Mesenchymal stem cell (in vitro differentiated cells and primary cell): ENCODE data around the gene CCNJL.

Experiments used
- DNase-seq: peaks from one replicate; pipeline ENCODE4 v3.0.0-alpha.2; 2013
- H2AFZ ChIP-seq: one replicate; pipeline ENCODE4 v1.6.1; 2013; ENCODE audit warnings: low read depth, mild to moderate bottlenecking, control low read depth, inconsistent platforms, low read length, moderate library complexity
- H2AK5ac ChIP-seq: 2 replicates; pipeline ENCODE4 v1.6.1; 2013; ENCODE audit warnings: low read length, moderate library complexity, mild to moderate bottlenecking, inconsistent platforms; ENCODE audit not compliant: severe bottlenecking
- H2BK120ac ChIP-seq: one replicate; pipeline ENCODE4 v1.6.1; 2013; ENCODE audit warnings: low read depth, mild to moderate bottlenecking, inconsistent platforms, low read length, moderate library complexity
- H2BK12ac ChIP-seq, 2 experiments: one replicate each; pipeline ENCODE4 v1.6.1; 2013; ENCODE audit warnings: inconsistent platforms in 2 of 2, low read length in 2 of 2, mild to moderate bottlenecking in 2 of 2, moderate library complexity in 2 of 2, control low read depth in 1 of 2
- H2BK15ac ChIP-seq: one replicate; pipeline ENCODE4 v1.6.1; 2013; ENCODE audit warnings: mild to moderate bottlenecking, low read depth, inconsistent platforms; ENCODE audit not compliant: poor library complexity, severe bottlenecking
- H2BK5ac ChIP-seq: 2 replicates; pipeline ENCODE4 v1.6.1; 2013; ENCODE audit warnings: low read depth, mild to moderate bottlenecking, low read length, control low read depth, inconsistent platforms; ENCODE audit not compliant: poor library complexity, severe bottlenecking
- H3K14ac ChIP-seq, 2 experiments: one replicate each; pipeline ENCODE4 v1.6.1; 2013; ENCODE audit warnings: inconsistent platforms in 2 of 2, low read length in 2 of 2, control low read depth in 1 of 2, mild to moderate bottlenecking in 1 of 2, moderate library complexity in 1 of 2
- H3K18ac ChIP-seq, 2 experiments: one replicate each; pipeline ENCODE4 v1.6.1; 2013; ENCODE audit warnings: inconsistent platforms in 2 of 2, low read length in 2 of 2, control low read depth in 1 of 2, low read depth in 1 of 2, mild to moderate bottlenecking in 1 of 2
- H3K23ac ChIP-seq, 2 experiments: one replicate each; pipeline ENCODE4 v1.6.1; 2013; ENCODE audit warnings: inconsistent platforms in 2 of 2, low read length in 2 of 2, mild to moderate bottlenecking in 2 of 2, moderate library complexity in 2 of 2, control low read depth in 1 of 2
- H3K27ac ChIP-seq: 2 replicates; pipeline ENCODE4 v1.5.1; 2013; ENCODE audit warnings: mild to moderate bottlenecking, moderate library complexity, low read length, control low read depth, inconsistent platforms; ENCODE audit not compliant: poor library complexity, severe bottlenecking
- H3K27me3 ChIP-seq, 2 experiments: 2 replicates each; pipeline versions ENCODE4 v1.6.1 to v1.7.0; 2013; ENCODE audit warnings: low read length in 2 of 2, mild to moderate bottlenecking in 2 of 2, moderate library complexity in 2 of 2, control low read depth in 1 of 2, inconsistent platforms in 1 of 2; ENCODE audit not compliant: control insufficient read depth in 1 of 2, insufficient read depth in 1 of 2
- H3K36me3 ChIP-seq, 2 experiments: 2 replicates each; pipeline versions ENCODE4 v1.6.1 to v1.7.0; 2013; ENCODE audit warnings: low read length in 2 of 2, control low read depth in 1 of 2, inconsistent platforms in 1 of 2, low read depth in 1 of 2, mild to moderate bottlenecking in 1 of 2; ENCODE audit not compliant: insufficient read depth in 2 of 2, control insufficient read depth in 1 of 2
- H3K4ac ChIP-seq, 2 experiments: one replicate each; pipeline ENCODE4 v1.6.1; 2013; ENCODE audit warnings: inconsistent platforms in 2 of 2, low read length in 2 of 2, mild to moderate bottlenecking in 2 of 2, moderate library complexity in 2 of 2, control low read depth in 1 of 2, low read depth in 1 of 2
- H3K4me1 ChIP-seq: 2 replicates; pipeline ENCODE4 v1.6.1; 2013; ENCODE audit warnings: low read depth, low read length, control low read depth; ENCODE audit not compliant: control insufficient read depth, insufficient read depth
- H3K4me2 ChIP-seq: 2 replicates; pipeline ENCODE4 v1.6.1; 2013; ENCODE audit warnings: low read length, mild to moderate bottlenecking, inconsistent platforms; ENCODE audit not compliant: poor library complexity, severe bottlenecking
- H3K4me3 ChIP-seq, 2 experiments: 2 replicates each; pipeline versions ENCODE4 v1.5.1 to v1.7.0; 2013; ENCODE audit warnings: low read length in 2 of 2, mild to moderate bottlenecking in 2 of 2, control low read depth in 1 of 2, low read depth in 1 of 2; ENCODE audit not compliant: insufficient read depth in 1 of 2
- H3K79me1 ChIP-seq: replicated peaks from 2 replicates; pipeline ENCODE4 v1.6.1; 2013; ENCODE audit warnings: mild to moderate bottlenecking, control low read depth, low read length, inconsistent platforms; ENCODE audit not compliant: poor library complexity, severe bottlenecking
- H3K9ac ChIP-seq: 2 replicates; pipeline ENCODE4 v1.7.0; 2013; ENCODE audit warnings: mild to moderate bottlenecking, low read length, moderate library complexity
- H3K9me3 ChIP-seq: 2 replicates; pipeline ENCODE4 v1.7.0; 2013; ENCODE audit warnings: mild to moderate bottlenecking, low read length; ENCODE audit not compliant: control insufficient read depth
- H4K8ac ChIP-seq: one replicate; pipeline ENCODE4 v1.6.1; 2013; ENCODE audit warnings: inconsistent platforms, mild to moderate bottlenecking, low read length, moderate library complexity
- H4K91ac ChIP-seq: one replicate; pipeline ENCODE4 v1.6.1; 2013; ENCODE audit warnings: mild to moderate bottlenecking, low read length, inconsistent platforms
- WGBS: methylation state at CpG from one replicate; pipeline ENCODE4 v1.1.7; 2013; ENCODE audit warnings: mixed read lengths; 5-methylcytosine and 5-hydroxymethylcytosine counted together

CCNJL gene

DNA sequence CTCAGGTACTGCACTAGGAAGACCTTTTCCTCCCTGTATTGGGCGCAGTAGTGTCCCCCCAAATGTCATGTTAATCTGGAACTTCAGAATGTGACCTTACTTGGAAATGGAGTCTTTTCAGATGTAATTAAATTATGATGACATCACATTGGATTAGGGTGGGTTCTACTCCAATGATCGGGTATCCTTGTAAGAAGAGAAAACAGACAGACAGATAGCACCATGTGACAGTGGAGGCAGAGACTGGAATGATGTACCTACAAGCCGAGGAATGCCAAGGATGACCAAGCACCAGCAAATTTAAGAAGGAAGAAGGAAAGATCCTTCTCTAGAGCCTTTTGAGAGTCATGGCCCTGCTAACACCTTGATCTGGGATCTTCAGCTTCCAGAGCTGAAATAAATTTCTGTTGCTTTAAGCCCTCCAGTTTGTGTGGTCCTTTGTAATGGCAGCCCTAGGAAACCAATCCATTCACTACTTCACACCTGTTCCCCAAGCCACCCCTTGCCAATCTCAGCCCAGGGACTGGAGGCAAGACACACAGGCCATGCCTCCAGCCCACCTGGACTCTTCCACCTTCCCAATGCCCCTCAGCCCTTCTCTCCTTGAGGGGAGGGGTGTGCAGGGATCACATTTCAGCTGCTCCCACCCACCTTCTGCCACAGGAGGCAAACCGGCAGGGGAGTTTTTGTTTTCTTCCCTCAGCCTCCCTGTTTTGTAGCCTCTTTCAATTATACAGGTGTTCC lies 1.6 kb downstream of the CCNJL start:
- Histone ChIP-seq H3K9me3 (no peaks in the 10 kb centered on the region), H2AFZ (no peak overlapping the region), H3K9ac (no peak overlapping the region), H2BK5ac (no peak overlapping the region), H3K14ac (no peak overlapping the region), H3K4ac (peak overlapping the region in 1 of 2 experiments; percentile 64), H3K27me3 (peaks cover 0 to 71% of the 10 kb centered on the region in 2 experiments), H2AK5ac (no peak overlapping the region), H2BK15ac (no peak overlapping the region), H2BK12ac (peak overlapping the region in 1 of 2 experiments; percentile 21), H3K4me3 (no peak overlapping the region), H4K8ac (no peak overlapping the region), H3K4me1 (peaks cover 5% of the 10 kb centered on the region), H3K36me3 (peaks cover 0 to 13% of the 10 kb centered on the region in 2 experiments), H2BK120ac (no peak overlapping the region), H3K79me1 (peaks cover 29% of the 10 kb centered on the region), H3K23ac (peak overlapping the region in 1 of 2 experiments; percentile 23), H3K4me2 (peak overlapping the region; percentile 65), H3K18ac (peak overlapping the region in 1 of 2 experiments; percentile 11), H3K27ac (no peak overlapping the region), H4K91ac (no peak overlapping the region)
- no peak for DNase-seq
- WGBS: 82% methylated on average over 4 of the region's 4 CpGs

DNA sequence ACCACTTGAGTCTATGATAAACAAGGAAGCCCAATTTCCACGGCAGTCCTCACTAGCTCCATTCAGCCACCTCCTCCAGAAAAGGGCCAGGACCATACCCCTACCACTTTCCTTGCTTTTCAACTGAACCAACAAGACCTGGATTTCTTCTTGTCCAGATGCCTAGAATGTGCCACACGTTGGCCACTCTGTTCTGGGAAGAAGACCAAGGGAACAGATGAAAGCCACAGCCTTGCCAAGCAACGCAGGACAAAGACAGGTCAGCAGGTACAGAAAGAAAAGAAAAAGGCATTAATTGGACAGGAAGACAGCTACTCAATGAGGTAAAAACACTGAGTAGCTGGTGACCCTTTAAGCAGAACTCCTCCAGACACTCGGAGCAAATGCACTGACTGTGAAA lies 2.2 kb downstream of the CCNJL start:
- H2AFZ ChIP-seq: no peak overlapping the region
- H3K18ac ChIP-seq: no peak overlapping the region
- H3K4me2 ChIP-seq: no peak overlapping the region
- no peak overlapping the region for H3K27ac ChIP-seq
- no peak overlapping the region for H2AK5ac ChIP-seq
- no peak overlapping the region for H2BK15ac ChIP-seq
- no peak for DNase-seq
- no peaks in the 10 kb centered on the region for H3K9me3 ChIP-seq
- H2BK120ac ChIP-seq: no peak overlapping the region
- peaks cover 0 to 13% of the 10 kb centered on the region in 2 experiments for H3K36me3 ChIP-seq
- 92% methylated on average over 4 of the region's 4 CpGs for WGBS
- no peak overlapping the region for H3K4ac ChIP-seq
- no peak overlapping the region for H3K23ac ChIP-seq
- no peak overlapping the region for H3K9ac ChIP-seq
- no peak overlapping the region for H4K91ac ChIP-seq
- no peak overlapping the region for H4K8ac ChIP-seq
- no peak overlapping the region for H3K14ac ChIP-seq
- H3K79me1 ChIP-seq: peaks cover 30% of the 10 kb centered on the region
- H3K4me3 ChIP-seq: no peak overlapping the region
- peaks cover 3% of the 10 kb centered on the region for H3K4me1 ChIP-seq
- H2BK5ac ChIP-seq: no peak overlapping the region
- no peak overlapping the region for H2BK12ac ChIP-seq
- peaks cover 0 to 71% of the 10 kb centered on the region in 2 experiments for H3K27me3 ChIP-seq

- H3K9ac ChIP-seq: no peak overlapping the region
- H2BK12ac ChIP-seq: no peak overlapping the region
- H2BK5ac ChIP-seq: no peak overlapping the region
- H3K18ac ChIP-seq: no peak overlapping the region
- H3K27ac ChIP-seq: no peak overlapping the region
- H3K79me1 ChIP-seq: peaks cover 33% of the 10 kb centered on the region
- H3K36me3 ChIP-seq: peaks cover 0 to 22% of the 10 kb centered on the region in 2 experiments
- no peak overlapping the region for H3K4me2 ChIP-seq
- H3K9me3 ChIP-seq: no peaks in the 10 kb centered on the region
- peaks cover 0 to 55% of the 10 kb centered on the region in 2 experiments for H3K27me3 ChIP-seq
- H3K4me1 ChIP-seq: peaks cover 4% of the 10 kb centered on the region
- no peak overlapping the region for H4K91ac ChIP-seq
- no peak overlapping the region for H2BK15ac ChIP-seq
- WGBS: 97% methylated on average over 4 of the region's 4 CpGs
- H2AK5ac ChIP-seq: no peak overlapping the region
- no peak overlapping the region for H4K8ac ChIP-seq
- no peak overlapping the region for H3K4ac ChIP-seq
- H2BK120ac ChIP-seq: no peak overlapping the region
- no peak overlapping the region for H3K14ac ChIP-seq
- no peak for DNase-seq
- H2AFZ ChIP-seq: no peak overlapping the region
- H3K4me3 ChIP-seq: no peak overlapping the region
- no peak overlapping the region for H3K23ac ChIP-seq
Observed at GRCh38 chr5:160306696-160307095, 5.7 kb downstream of the CCNJL start.

GRCh38 chr5:160305319-160305718 lies 7.0 kb downstream of the CCNJL start:
- Histone ChIP-seq H3K18ac (no peak overlapping the region), H2BK12ac (no peak overlapping the region), H3K23ac (no peak overlapping the region), H3K9me3 (no peaks in the 10 kb centered on the region), H3K79me1 (peaks cover 28% of the 10 kb centered on the region), H3K4ac (no peak overlapping the region), H3K9ac (no peak overlapping the region), H3K27ac (no peak overlapping the region), H2AK5ac (no peak overlapping the region), H3K4me2 (no peak overlapping the region), H3K36me3 (peaks cover 0 to 22% of the 10 kb centered on the region in 2 experiments), H3K27me3 (peaks cover 0 to 42% of the 10 kb centered on the region in 2 experiments), H2BK120ac (no peak overlapping the region), H3K4me3 (no peak overlapping the region), H4K91ac (no peak overlapping the region), H2BK15ac (no peak overlapping the region), H2AFZ (no peak overlapping the region), H2BK5ac (no peak overlapping the region), H3K4me1 (peaks cover 1% of the 10 kb centered on the region), H4K8ac (no peak overlapping the region), H3K14ac (no peak overlapping the region)
- no peak for DNase-seq
- WGBS: 93% methylated on average over 8 of the region's 10 CpGs
